B cell (primary cell): Measurements from ENCODE around the gene GAST.

ENCODE experiments used
- CTCF ChIP-seq: fragments of 200-600 bp; IDR thresholded peaks from one replicate; pipeline ENCODE4 v1.8.0; 2022; ENCODE audit warnings: antibody characterized with exemption, mild to moderate bottlenecking
- EZH2 ChIP-seq: IDR thresholded peaks from 2 replicates; pipeline ENCODE4 v1.6.1; 2012; ENCODE audit warnings: borderline replicate concordance, low read depth, mild to moderate bottlenecking, moderate library complexity, low read length; ENCODE audit not compliant: insufficient read depth, poor library complexity, severe bottlenecking

GRCh38 chr17:41733348-41734138 is 21.4 kb downstream of the GAST start:
- TF ChIP-seq CTCF, result no peak
- no peak for TF ChIP-seq EZH2
